NT2/D1 (cell line): ENCODE data around the gene HOXB5.

ENCODE experiments used
- SUZ12 ChIP-seq: IDR thresholded peaks from 2 replicates; pipeline ENCODE4 v1.6.1; 2011; ENCODE audit not compliant: insufficient read length, insufficient read depth; ENCODE audit errors: extremely low read depth
- ZNF274 ChIP-seq: IDR thresholded peaks from 2 replicates; pipeline ENCODE4 v1.6.1; 2011; ENCODE audit warnings: mild to moderate bottlenecking, low read depth, low read length

- TF ChIP-seq ZNF274, result no peak
- TF ChIP-seq SUZ12, result no peak
These were observed 2.9 kb downstream of the HOXB5 start for GRCh38 chr17:48590607-48591161.
